NT2/D1 (cell line): ENCODE data around the gene REV1.
"Not testable (repeated sequence)": the region's sequence is repeated elsewhere in the genome, so short reads cannot be mapped to it uniquely, and the experiment has no call there.

Experiments
- DNase-seq: peaks from one replicate; pipeline ENCODE4 v3.0.0-alpha.2; 2011; ENCODE audit warnings: low read depth, low spot score
- H3K27me3 ChIP-seq: 2 replicates; pipeline ENCODE4 v1.6.0; 2011; ENCODE audit warnings: mild to moderate bottlenecking; ENCODE audit not compliant: insufficient read length, insufficient read depth
- H3K36me3 ChIP-seq: 2 replicates; pipeline ENCODE4 v1.6.1; 2011; ENCODE audit warnings: mild to moderate bottlenecking, low read length, mixed read lengths; ENCODE audit not compliant: insufficient read depth, insufficient read length
- H3K4me1 ChIP-seq: 2 replicates; pipeline ENCODE4 v1.5.1; 2011; ENCODE audit not compliant: insufficient read depth, insufficient read length
- H3K4me3 ChIP-seq: 2 replicates; pipeline ENCODE4 v1.5.1; 2011; ENCODE audit warnings: low read depth; ENCODE audit not compliant: insufficient read length
- H3K9ac ChIP-seq: 2 replicates; pipeline ENCODE4 v1.6.0; 2011; ENCODE audit warnings: low read depth; ENCODE audit not compliant: insufficient read length
- H3K9me3 ChIP-seq: 2 replicates; pipeline ENCODE4 v1.5.1; 2011; ENCODE audit warnings: mild to moderate bottlenecking, low read length; ENCODE audit not compliant: insufficient read depth
- SUZ12 ChIP-seq: IDR thresholded peaks from 2 replicates; pipeline ENCODE4 v1.6.1; 2011; ENCODE audit not compliant: insufficient read length, insufficient read depth; ENCODE audit errors: extremely low read depth
- YY1 ChIP-seq: IDR thresholded peaks from 2 replicates; pipeline ENCODE4 v1.6.1; 2011; ENCODE audit not compliant: insufficient read length, insufficient read depth
- ZNF274 ChIP-seq: IDR thresholded peaks from 2 replicates; pipeline ENCODE4 v1.6.1; 2011; ENCODE audit warnings: mild to moderate bottlenecking, low read depth, low read length

The REV1 gene

GRCh38 chr2:99477054-99477453 lies 12.8 kb downstream of the REV1 start:
- no peaks in the 10 kb centered on the region for H3K9me3 ChIP-seq
- no peak for DNase-seq
- no peaks in the 10 kb centered on the region for H3K27me3 ChIP-seq
- TF ChIP-seq SUZ12, result no peak
- no peak for TF ChIP-seq ZNF274
- no peak for TF ChIP-seq YY1
- no peak overlapping the region for H3K9ac ChIP-seq
- H3K36me3 ChIP-seq, result peaks cover 1% of the 10 kb centered on the region
- H3K4me3 ChIP-seq, result no peak overlapping the region
- H3K4me1 ChIP-seq, result no peaks in the 10 kb centered on the region

- no peak for DNase-seq
- Histone ChIP-seq H3K4me1 (no peaks in the 10 kb centered on the region), H3K36me3 (no peaks in the 10 kb centered on the region)
Observed at GRCh38 chr2:99476629-99477028, 13.2 kb downstream of the REV1 start.

GRCh38 chr2:99475095-99475494 lies 14.7 kb downstream of the REV1 start:
- H3K4me1 ChIP-seq, H3K27me3 ChIP-seq, H3K36me3 ChIP-seq, H3K9ac ChIP-seq, DNase-seq, H3K4me3 ChIP-seq: not testable (repeated sequence)
- peaks cover 12% of the 10 kb centered on the region for H3K9me3 ChIP-seq

More at GRCh38 chr2:99476629-99477028, 13.2 kb downstream of the REV1 start:
- Histone ChIP-seq H3K4me3 (no peak overlapping the region), H3K9ac (no peak overlapping the region), H3K9me3 (no peaks in the 10 kb centered on the region; the same call in 1 of the 2 replicates), H3K27me3 (no peaks in the 10 kb centered on the region)
- no peak for TF ChIP-seq YY1
- TF ChIP-seq SUZ12, result no peak
- TF ChIP-seq ZNF274, result no peak

- Histone ChIP-seq H3K9me3 (peaks cover 12% of the 10 kb centered on the region), H3K9ac (no peak overlapping the region), H3K36me3 (peaks cover 5% of the 10 kb centered on the region), H3K4me1 (no peaks in the 10 kb centered on the region), H3K4me3 (no peak overlapping the region), H3K27me3 (no peaks in the 10 kb centered on the region)
- no peak for DNase-seq
- TF ChIP-seq ZNF274 (no peak), YY1 (no peak), SUZ12 (no peak)
Observed at GRCh38 chr2:99473518-99474083, 16.2 kb downstream of the REV1 start.

GRCh38 chr2:99472600-99472960 lies 17.2 kb downstream of the REV1 start:
- DNase-seq, result no peak
- TF ChIP-seq YY1 (no peak), ZNF274 (no peak), SUZ12 (no peak)
- H3K4me1 ChIP-seq, result no peaks in the 10 kb centered on the region
- peaks cover 5% of the 10 kb centered on the region for H3K36me3 ChIP-seq
- peaks cover 12% of the 10 kb centered on the region for H3K9me3 ChIP-seq
- H3K9ac ChIP-seq, result no peak overlapping the region
- no peaks in the 10 kb centered on the region for H3K27me3 ChIP-seq
- H3K4me3 ChIP-seq, result no peak overlapping the region

- no peaks in the 10 kb centered on the region for H3K27me3 ChIP-seq
- H3K4me1 ChIP-seq, result no peaks in the 10 kb centered on the region
- no peak overlapping the region for H3K4me3 ChIP-seq
- H3K36me3 ChIP-seq, result peaks cover 5% of the 10 kb centered on the region
- TF ChIP-seq YY1, result no peak
- no peak for TF ChIP-seq ZNF274
- TF ChIP-seq SUZ12, result no peak
- DNase-seq, result no peak
- H3K9me3 ChIP-seq, result peaks cover 12% of the 10 kb centered on the region
- H3K9ac ChIP-seq, result no peak overlapping the region
Observed at GRCh38 chr2:99471654-99472599, 17.9 kb downstream of the REV1 start.

GRCh38 chr2:99470957-99471356 lies 18.9 kb downstream of the REV1 start:
- Histone ChIP-seq H3K27me3 (no peaks in the 10 kb centered on the region), H3K4me1 (no peaks in the 10 kb centered on the region), H3K4me3 (no peak overlapping the region), H3K36me3 (peaks cover 5% of the 10 kb centered on the region), H3K9ac (no peak overlapping the region), H3K9me3 (peaks cover 12% of the 10 kb centered on the region)
- TF ChIP-seq ZNF274 (no peak), SUZ12 (no peak), YY1 (no peak)
- DNase-seq, result no peak

GRCh38 chr2:99470459-99470858 lies 19.4 kb downstream of the REV1 start:
- not testable (repeated sequence) for H3K27me3 ChIP-seq, H3K9ac ChIP-seq, H3K4me3 ChIP-seq, H3K4me1 ChIP-seq, H3K36me3 ChIP-seq, DNase-seq
- peaks cover 12% of the 10 kb centered on the region for H3K9me3 ChIP-seq
